Common myeloid progenitor, CD34-positive (primary cell): ENCODE data around the gene KIAA2012.

Experiments used
- CTCF ChIA-PET: fragments of 350-600 bp; sonication (Branson Sonifier 250); formaldehyde crosslinking; loops from one replicate; lab custom pipeline; 2021; ENCODE audit warnings: antibody characterized with exemption; lab: Charles Lee
- POLR2A ChIA-PET: fragments of 350-600 bp; sonication (Branson Sonifier 250); formaldehyde crosslinking; loops from one replicate; lab custom pipeline; 2021; ENCODE audit warnings: antibody characterized with exemption; lab: Charles Lee
- DNase-seq, 3 donors: peaks; one replicate each; pipeline versions ENCODE4 v3.0.0 to v3.0.0-alpha.2; 2013
- H3K27ac ChIP-seq, 2 experiments: 1 replicate in 1 of 2; 2 replicates in 1 of 2; pipeline ENCODE4 v1.7.0; 2013; ENCODE audit warnings: inconsistent platforms in 2 of 2, low read length in 2 of 2, mild to moderate bottlenecking in 2 of 2, low read depth in 1 of 2, moderate library complexity in 1 of 2; ENCODE audit not compliant: severe bottlenecking in 2 of 2, insufficient read depth in 1 of 2, poor library complexity in 1 of 2
- H3K27me3 ChIP-seq, 5 experiments: replicated peaks in 2 of 5; 1 replicate in 3 of 5; 2 replicates in 2 of 5; pipeline versions ENCODE4 v1.6.1 to v1.7.0; 2013; ENCODE audit warnings: low read length in 4 of 5, mild to moderate bottlenecking in 2 of 5, moderate library complexity in 2 of 5, inconsistent platforms in 1 of 5; ENCODE audit not compliant: insufficient read depth in 5 of 5, control insufficient read depth in 4 of 5
- H3K36me3 ChIP-seq, 4 experiments: 1 replicate in 2 of 4; 2 replicates in 2 of 4; pipeline versions ENCODE4 v1.6.1 to v1.7.0; 2013; ENCODE audit warnings: low read length in 3 of 4, control low read depth in 1 of 4, mild to moderate bottlenecking in 1 of 4; ENCODE audit not compliant: control insufficient read depth in 4 of 4, insufficient read depth in 4 of 4
- H3K4me1 ChIP-seq, 4 experiments: 1 replicate in 3 of 4; 2 replicates in 1 of 4; pipeline versions ENCODE4 v1.6.1 to v1.7.1; 2013; ENCODE audit warnings: low read length in 3 of 4, mild to moderate bottlenecking in 3 of 4, control low read depth in 1 of 4, inconsistent platforms in 1 of 4, moderate library complexity in 1 of 4; ENCODE audit not compliant: control insufficient read depth in 4 of 4, insufficient read depth in 4 of 4; ENCODE audit errors: control extremely low read depth in 1 of 4
- H3K4me3 ChIP-seq, 7 experiments: 1 replicate in 4 of 7; 2 replicates in 3 of 7; pipeline versions ENCODE4 v1.5.1 to v1.7.0; 2013; ENCODE audit warnings: mild to moderate bottlenecking in 7 of 7, low read length in 6 of 7, moderate library complexity in 6 of 7, inconsistent platforms in 2 of 7, low read depth in 2 of 7, control low read depth in 1 of 7; ENCODE audit not compliant: insufficient read depth in 4 of 7, control insufficient read depth in 1 of 7; ENCODE audit errors: extremely low read depth in 1 of 7
- H3K9me3 ChIP-seq, 5 experiments: 1 replicate in 4 of 5; 2 replicates in 1 of 5; pipeline versions ENCODE4 v1.6.1 to v1.7.1; 2013; ENCODE audit warnings: low read length in 4 of 5, mild to moderate bottlenecking in 2 of 5, inconsistent platforms in 1 of 5, low read depth in 1 of 5, moderate library complexity in 1 of 5; ENCODE audit not compliant: control insufficient read depth in 4 of 5, insufficient read depth in 2 of 5; ENCODE audit errors: control extremely low read depth in 1 of 5
- WGBS: methylation state at CpG from one replicate; pipeline ENCODE4 v1.1.5; 2013; ENCODE audit not compliant: insufficient coverage; 5-methylcytosine and 5-hydroxymethylcytosine counted together

KIAA2012 gene

DNA sequence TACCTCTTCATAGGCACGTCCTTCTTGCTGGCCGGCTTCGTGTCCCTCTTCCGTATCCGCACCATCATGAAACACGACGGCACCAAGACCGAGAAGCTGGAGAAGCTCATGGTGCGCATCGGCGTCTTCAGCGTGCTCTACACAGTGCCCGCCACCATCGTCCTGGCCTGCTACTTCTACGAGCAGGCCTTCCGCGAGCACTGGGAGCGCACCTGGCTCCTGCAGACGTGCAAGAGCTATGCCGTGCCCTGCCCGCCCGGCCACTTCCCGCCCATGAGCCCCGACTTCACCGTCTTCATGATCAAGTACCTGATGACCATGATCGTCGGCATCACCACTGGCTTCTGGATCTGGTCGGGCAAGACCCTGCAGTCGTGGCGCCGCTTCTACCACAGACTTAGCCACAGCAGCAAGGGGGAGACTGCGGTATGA is 37.1 kb upstream of the KIAA2012 start:
- 90% methylated on average over 30 of the region's 32 CpGs for WGBS
- Histone ChIP-seq H3K36me3 (peaks cover 0 to 5% (median 0%) of the 10 kb centered on the region in 4 experiments), H3K27ac (no peak overlapping the region), H3K9me3 (peaks cover 0 to 8% (median 0%) of the 10 kb centered on the region in 5 experiments), H3K4me3 (no peak overlapping the region), H3K27me3 (peaks cover 0 to 35% (median 27%) of the 10 kb centered on the region in 5 experiments), H3K4me1 (peaks cover 0 to 33% (median 30%) of the 10 kb centered on the region in 4 experiments)
- DNase-seq, result no peak
- ChIA-PET CTCF (interaction anchor here (1.2 to 1.7 kb wide), 2 partner anchors 19 to 23 kb away, joined by 3 read pairs; no protein-coding TSS in a partner anchor), POLR2A (no interaction called here)

DNA sequence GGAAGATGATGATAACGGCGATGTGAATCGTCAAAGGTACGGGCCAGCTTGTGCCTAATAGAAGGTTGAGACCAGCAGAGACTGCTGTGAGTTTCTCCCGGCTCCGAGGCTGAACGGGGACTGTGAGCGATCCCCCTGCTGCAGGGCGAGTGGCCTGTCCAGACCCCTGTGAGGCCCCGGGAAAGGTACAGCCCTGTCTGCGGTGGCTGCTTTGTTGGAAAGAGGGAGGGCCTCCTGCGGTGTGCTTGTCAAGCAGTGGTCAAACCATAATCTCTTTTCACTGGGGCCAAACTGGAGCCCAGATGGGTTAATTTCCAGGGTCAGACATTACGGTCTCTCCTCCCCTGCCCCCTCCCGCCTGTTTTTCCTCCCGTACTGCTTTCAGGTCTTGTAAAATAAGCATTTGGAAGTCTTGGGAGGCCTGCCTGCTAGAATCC is 36.4 kb upstream of the KIAA2012 start:
- POLR2A ChIA-PET, result no interaction called here
- no peak for DNase-seq
- Histone ChIP-seq H3K9me3 (peaks cover 0 to 8% (median 0%) of the 10 kb centered on the region in 5 experiments), H3K27me3 (peaks cover 0 to 34% (median 23%) of the 10 kb centered on the region in 5 experiments), H3K4me3 (no peak overlapping the region), H3K36me3 (peaks cover 0 to 5% (median 0%) of the 10 kb centered on the region in 4 experiments), H3K27ac (no peak overlapping the region), H3K4me1 (peaks cover 0 to 33% (median 30%) of the 10 kb centered on the region in 4 experiments)
- WGBS, result 88% methylated on average over 14 of the region's 15 CpGs
- CTCF ChIA-PET, result interaction anchor here (0.6 to 1.7 kb wide), 3 partner anchors 18 to 51 kb away, joined by 3 read pairs; no protein-coding TSS in a partner anchor

DNA sequence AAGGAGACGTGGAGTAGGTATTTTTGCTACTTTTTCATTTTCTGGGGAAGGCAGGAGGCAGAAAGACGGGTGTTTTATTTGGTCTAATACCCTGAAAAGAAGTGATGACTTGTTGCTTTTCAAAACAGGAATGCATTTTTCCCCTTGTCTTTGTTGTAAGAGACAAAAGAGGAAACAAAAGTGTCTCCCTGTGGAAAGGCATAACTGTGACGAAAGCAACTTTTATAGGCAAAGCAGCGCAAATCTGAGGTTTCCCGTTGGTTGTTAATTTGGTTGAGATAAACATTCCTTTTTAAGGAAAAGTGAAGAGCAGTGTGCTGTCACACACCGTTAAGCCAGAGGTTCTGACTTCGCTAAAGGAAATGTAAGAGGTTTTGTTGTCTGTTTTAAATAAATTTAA is 36.0 kb upstream of the KIAA2012 start:
- ChIA-PET CTCF (interaction anchor here (0.6 to 1.2 kb wide), 2 partner anchors 22 to 50 kb away, joined by 3 read pairs; no protein-coding TSS in a partner anchor), POLR2A (no interaction called here)
- peaks cover 0 to 31% (median 27%) of the 10 kb centered on the region in 4 experiments for H3K4me1 ChIP-seq
- peaks cover 0 to 5% (median 0%) of the 10 kb centered on the region in 4 experiments for H3K36me3 ChIP-seq
- H3K27ac ChIP-seq, result no peak overlapping the region
- 72% methylated on average over 6 of the region's 7 CpGs for WGBS
- no peak for DNase-seq
- H3K4me3 ChIP-seq, result no peak overlapping the region
- peaks cover 0 to 30% (median 21%) of the 10 kb centered on the region in 5 experiments for H3K27me3 ChIP-seq
- peaks cover 0 to 8% (median 0%) of the 10 kb centered on the region in 5 experiments for H3K9me3 ChIP-seq

DNA sequence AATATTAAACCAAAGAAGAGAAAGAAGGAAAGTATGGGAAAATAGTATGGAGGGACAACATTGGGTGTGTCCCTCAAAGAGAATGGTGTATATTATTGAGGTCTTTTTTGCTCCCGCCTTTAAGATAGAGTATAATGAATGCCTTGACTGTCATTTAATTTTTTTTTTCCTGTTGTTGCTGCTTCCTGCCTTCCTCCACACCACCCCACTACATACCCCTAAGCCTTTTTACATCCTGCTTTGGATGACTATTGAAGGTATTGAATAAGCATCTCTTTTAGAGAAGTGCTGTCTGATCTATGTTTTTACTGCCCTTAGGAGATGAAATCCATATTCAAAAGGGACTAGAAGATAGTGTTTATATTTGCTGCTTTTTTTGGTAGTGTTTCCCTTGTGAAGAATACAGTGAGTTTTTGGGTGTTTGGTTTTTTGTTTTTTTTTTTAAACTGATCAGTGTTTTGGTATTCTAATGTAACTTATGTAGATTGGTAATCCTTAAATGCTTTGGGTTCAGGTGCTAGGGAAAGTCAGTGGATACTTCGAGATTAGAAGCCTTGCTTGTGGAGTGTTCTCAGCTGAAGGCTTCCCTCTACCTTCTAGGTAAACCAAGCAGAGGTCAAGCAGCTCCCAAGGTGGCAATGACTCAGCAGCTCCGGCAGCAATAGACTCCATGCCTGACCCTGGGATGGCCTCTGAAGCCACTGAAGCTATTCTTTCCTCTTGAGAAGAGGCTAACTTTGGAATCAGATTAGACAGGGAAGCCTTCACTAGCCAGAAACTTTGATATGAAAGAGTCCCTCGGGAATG is 34.4 kb upstream of the KIAA2012 start:
- Histone ChIP-seq H3K9me3 (peaks cover 0 to 8% (median 0%) of the 10 kb centered on the region in 5 experiments), H3K27me3 (peaks cover 0 to 25% (median 21%) of the 10 kb centered on the region in 5 experiments), H3K36me3 (peaks cover 0 to 5% (median 0%) of the 10 kb centered on the region in 4 experiments), H3K4me1 (peaks cover 0 to 21% (median 19%) of the 10 kb centered on the region in 4 experiments), H3K4me3 (no peak overlapping the region), H3K27ac (no peak overlapping the region)
- 57% methylated on average over 1 of the region's 4 CpGs for WGBS
- CTCF ChIA-PET, result interaction anchor here (0.7 kb wide), 1 partner anchor 102 kb away, joined by 3 read pairs; no protein-coding TSS in a partner anchor
- no peak for DNase-seq
- POLR2A ChIA-PET, result no interaction called here

DNA sequence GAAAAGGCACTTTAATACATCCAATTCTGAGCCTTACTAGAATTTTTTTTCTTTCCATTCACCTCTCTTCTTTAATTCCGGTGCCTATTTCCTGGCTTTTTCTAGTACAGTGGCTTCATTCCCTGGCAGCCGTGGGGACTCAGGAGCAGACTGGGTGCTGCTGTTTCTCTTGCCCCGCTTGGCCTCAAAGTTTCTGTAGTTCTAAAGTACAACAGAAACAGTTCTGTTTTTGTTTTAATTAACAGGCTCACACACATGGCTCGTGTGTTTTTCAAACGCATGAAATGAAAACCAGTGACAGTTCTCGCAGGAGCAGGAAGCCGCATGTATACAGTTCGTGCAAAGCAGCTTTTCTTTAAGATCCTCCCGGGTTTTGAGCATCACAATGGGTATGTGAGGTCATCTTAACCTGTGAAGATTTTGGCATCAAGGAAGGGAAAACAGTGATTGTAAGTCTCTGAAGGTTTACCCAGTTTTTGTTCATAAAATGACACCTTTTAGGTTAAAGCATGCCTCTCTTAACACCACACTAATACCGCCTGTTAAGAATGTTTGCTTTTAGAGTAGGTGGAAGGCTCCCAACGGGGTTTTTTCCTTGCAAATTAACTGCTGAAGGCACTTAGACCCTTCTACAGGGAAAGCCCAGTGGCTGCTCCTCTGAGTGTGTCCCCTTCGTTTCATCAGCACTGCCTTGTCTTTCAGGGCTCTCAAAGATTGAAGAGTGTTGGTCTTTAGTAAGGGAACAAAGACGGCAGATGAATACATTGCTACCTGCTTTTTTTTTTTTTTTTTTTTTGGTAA is 33.6 kb upstream of the KIAA2012 start:
- no peak for DNase-seq
- WGBS, result 86% methylated on average over 11 of the region's 13 CpGs
- peaks cover 0 to 5% (median 0%) of the 10 kb centered on the region in 4 experiments for H3K36me3 ChIP-seq
- H3K27me3 ChIP-seq, result peaks cover 0 to 24% (median 21%) of the 10 kb centered on the region in 5 experiments
- CTCF ChIA-PET, result interaction anchor here (0.7 kb wide), 1 partner anchor 101 kb away, joined by 3 read pairs; no protein-coding TSS in a partner anchor
- H3K27ac ChIP-seq, result no peak overlapping the region
- peaks cover 0 to 8% (median 0%) of the 10 kb centered on the region in 5 experiments for H3K9me3 ChIP-seq
- H3K4me1 ChIP-seq, result peaks cover 0 to 17% (median 14%) of the 10 kb centered on the region in 4 experiments
- POLR2A ChIA-PET, result no interaction called here
- H3K4me3 ChIP-seq, result no peak overlapping the region

DNA sequence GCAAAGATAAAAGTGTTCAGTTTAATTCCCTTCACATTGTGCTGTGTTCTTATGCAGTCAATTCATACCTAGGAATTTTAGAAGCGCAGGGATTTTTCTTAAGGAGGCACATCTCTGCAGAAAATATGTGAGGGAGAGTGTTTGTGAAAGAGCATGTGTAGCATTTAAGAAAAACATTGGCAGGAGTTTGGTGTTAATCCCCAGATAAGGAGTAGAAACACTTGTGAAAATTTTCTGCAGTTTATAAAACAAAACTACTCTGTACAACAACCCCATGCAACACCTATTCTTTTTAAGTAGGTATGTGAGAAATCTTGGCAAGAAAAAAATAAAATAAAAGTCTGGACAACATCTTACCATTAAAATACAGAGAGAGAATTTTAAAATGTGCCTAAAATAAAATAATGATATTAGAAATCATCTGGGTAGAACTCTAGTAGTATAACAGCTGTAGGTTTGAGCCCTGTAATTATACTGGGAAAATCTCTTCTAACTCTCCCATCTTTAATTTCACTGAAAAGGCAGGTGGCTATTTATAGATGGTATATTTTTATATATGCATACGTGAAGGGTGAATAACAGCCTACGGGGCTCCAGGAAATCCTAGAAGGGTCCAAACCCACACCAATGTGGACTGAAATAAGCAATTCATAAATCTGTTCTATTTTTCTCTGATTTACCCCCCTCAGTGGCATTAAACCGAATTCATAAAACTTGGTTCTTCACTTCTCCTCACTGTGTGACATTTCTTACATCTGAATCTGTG is 32.8 kb upstream of the KIAA2012 start:
- H3K4me1 ChIP-seq, result peaks cover 0 to 9% (median 6%) of the 10 kb centered on the region in 4 experiments
- no peak overlapping the region for H3K4me3 ChIP-seq
- DNase-seq, result no peak
- peaks cover 0 to 21% (median 16%) of the 10 kb centered on the region in 5 experiments for H3K27me3 ChIP-seq
- H3K36me3 ChIP-seq, result peaks cover 0 to 5% (median 0%) of the 10 kb centered on the region in 4 experiments
- H3K9me3 ChIP-seq, result peaks cover 0 to 8% (median 0%) of the 10 kb centered on the region in 5 experiments
- ChIA-PET POLR2A (no interaction called here), CTCF (interaction anchor here (2.3 kb wide), 1 partner anchor 16 kb away, joined by 6 read pairs; no protein-coding TSS in a partner anchor)
- H3K27ac ChIP-seq, result no peak overlapping the region
- 97% methylated on average over 3 of the region's 4 CpGs for WGBS
